K562 (cell line): Measurements from ENCODE around the gene TMED10. TPM values are rescaled to one million over a fixed set of nuclear protein-coding genes. Genes with fewer than 3 reads are reported as not detected.

ENCODE experiments used
- ATAC-seq: fragments of 200-7000 bp; cut with Tn5 transposase; 3 replicates; pipeline ENCODE4 v1.9.1; 2020; ENCODE audit warnings: moderate library complexity
- BruUV-seq: library from RNA; stranded (reverse); fragments of 400-500 nt; replicated peaks from 2 replicates; lab custom pipeline; 2021; lab: Mats Ljungman, UMichigan
- CTCF ChIA-PET: fragments of 300-600 bp; formaldehyde crosslinking; extraction: SDS; loops from one replicate; lab custom pipeline; 2021; ENCODE audit warnings: low intra/inter-chr PET ratio; lab: Yijun Ruan, JAX
- POLR2A ChIA-PET: fragments of 300-600, 350-650 bp; sonication (Branson Sonifier 250); formaldehyde crosslinking; extraction: SDS; loops from one replicate; lab custom pipeline; 2021; ENCODE audit warnings: antibody characterized with exemption, inconsistent platforms; lab: Yijun Ruan, JAX
- DNase-seq, 4 experiments: peaks; one replicate each; pipeline versions ENCODE4 v3.0.0 to v3.0.0-alpha.2; 2011 to 2018; ENCODE audit warnings: low spot score in 3 of 4, mixed read lengths in 3 of 4; ENCODE audit errors: extremely low read depth in 1 of 4
- FAIRE-seq: peaks from 2 replicates; lab custom pipeline; 2011; peaks lifted over from hg19 to GRCh38; lab: Jason Lieb, UNC
- H2AFZ ChIP-seq: 2 replicates; pipeline ENCODE4 v1.6.0; 2011; ENCODE audit warnings: low read depth, low read length, control low read depth, inconsistent platforms
- H3K27ac ChIP-seq: fragments of 200-600 bp; 3 replicates; pipeline ENCODE4 v1.8.0; 2011; ENCODE audit warnings: low read depth, mild to moderate bottlenecking, control low read depth, inconsistent platforms, low read length, moderate library complexity, mixed read lengths; ENCODE audit errors: extremely low read depth
- H3K27me3 ChIP-seq, 2 experiments: fragments of 300-600 bp in 1 of 2; 2 replicates in 1 of 2; 3 replicates in 1 of 2; pipeline versions ENCODE4 v1.6.0 to v1.8.0; 2011; ENCODE audit warnings: inconsistent platforms in 2 of 2, low read length in 2 of 2, mild to moderate bottlenecking in 1 of 2, mixed read lengths in 1 of 2, moderate library complexity in 1 of 2; ENCODE audit not compliant: control insufficient read depth in 2 of 2, insufficient read depth in 2 of 2
- H3K36me3 ChIP-seq: fragments of 300-600 bp; 3 replicates; pipeline ENCODE4 v1.8.0; 2011; ENCODE audit warnings: mild to moderate bottlenecking, low read length, inconsistent platforms; ENCODE audit not compliant: control insufficient read depth, insufficient read depth
- H3K4me1 ChIP-seq, 2 experiments: fragments of 200-600 bp in 1 of 2; replicated peaks in 1 of 2; 2 replicates in 1 of 2; 3 replicates in 1 of 2; pipeline versions ENCODE4 v1.5.1 to v1.8.0; 2011; ENCODE audit warnings: inconsistent platforms in 2 of 2, low read length in 2 of 2, mild to moderate bottlenecking in 1 of 2, mixed read lengths in 1 of 2, moderate library complexity in 1 of 2; ENCODE audit not compliant: control insufficient read depth in 2 of 2, insufficient read depth in 2 of 2
- H3K4me2 ChIP-seq: 2 replicates; pipeline ENCODE4 v1.6.1; 2011; ENCODE audit warnings: low read length, control low read depth, inconsistent platforms, mixed read lengths; ENCODE audit not compliant: insufficient read depth
- H3K4me3 ChIP-seq: fragments of 200-600 bp; sonication (generic), shearing (Covaris generic); 2 replicates; pipeline ENCODE4 v1.5.1; 2016; ENCODE audit warnings: control low read depth, inconsistent platforms
- H3K79me2 ChIP-seq: fragments of 200-600 bp; 3 replicates; pipeline ENCODE4 v1.8.0; 2011; ENCODE audit warnings: low read length, inconsistent platforms; ENCODE audit not compliant: control insufficient read depth, insufficient read depth
- H3K9ac ChIP-seq, 2 experiments: 2 replicates each; pipeline versions ENCODE4 v1.6.0 to v1.6.1; 2011; ENCODE audit warnings: low read depth in 2 of 2, low read length in 2 of 2, control low read depth in 1 of 2, inconsistent platforms in 1 of 2, mild to moderate bottlenecking in 1 of 2, mixed read lengths in 1 of 2; ENCODE audit not compliant: insufficient read depth in 1 of 2
- H3K9me1 ChIP-seq: one replicate; pipeline ENCODE4 v1.6.0; 2011; ENCODE audit warnings: inconsistent platforms, mild to moderate bottlenecking, low read length, moderate library complexity; ENCODE audit not compliant: control insufficient read depth, insufficient read depth
- H3K9me3 ChIP-seq: replicated peaks from 2 replicates; pipeline ENCODE4 v1.5.1; 2011; ENCODE audit warnings: low read depth, low read length, inconsistent platforms; ENCODE audit not compliant: control insufficient read depth, insufficient read depth
- H4K20me1 ChIP-seq: replicated peaks from 2 replicates; pipeline ENCODE4 v1.6.1; 2011; ENCODE audit warnings: low read length, inconsistent platforms, mixed read lengths; ENCODE audit not compliant: control insufficient read depth, insufficient read depth
- ARID1B ChIP-seq: fragments of 450-650 bp; IDR thresholded peaks from 2 replicates; pipeline ENCODE4 v1.6.1; 2016; ENCODE audit warnings: antibody characterized with exemption, mild to moderate bottlenecking, inconsistent platforms
- HBP1 ChIP-seq: fragments of 450-650 bp; formaldehyde crosslinking; IDR thresholded peaks from 2 replicates; pipeline ENCODE4 v1.4.0; 2022; ENCODE audit warnings: missing genetic modification characterization
- HCFC1 ChIP-seq: IDR thresholded peaks from 2 replicates; pipeline ENCODE4 v1.6.1; 2012; ENCODE audit warnings: low read depth, low read length, improper control_type of control experiment
- KLF6 ChIP-seq: fragments of 250-450 bp; sonication (Bioruptor Pico); IDR thresholded peaks from 2 replicates; pipeline ENCODE4 v1.4.0; 2020; ENCODE audit warnings: mild to moderate bottlenecking, moderate library complexity, borderline replicate concordance
- NFXL1 ChIP-seq: fragments of 450-650 bp; formaldehyde crosslinking; IDR thresholded peaks from 2 replicates; pipeline ENCODE4 v1.4.0; 2021; ENCODE audit warnings: mild to moderate bottlenecking
- NRF1 ChIP-seq, 2 experiments: fragments of 450-650 bp; IDR thresholded peaks in 1 of 2; conservative IDR thresholded peaks in 1 of 2; 2 replicates each; pipeline ENCODE4 v1.6.1; 2014; ENCODE audit warnings: mild to moderate bottlenecking in 2 of 2
- TFAM ChIP-seq: fragments of 250-450 bp; sonication (Bioruptor Pico); conservative IDR thresholded peaks from 2 replicates; pipeline ENCODE4 v1.5.0; 2021; ENCODE audit warnings: mild to moderate bottlenecking, moderate library complexity
- WHSC1 ChIP-seq: IDR thresholded peaks from one replicate; pipeline ENCODE4 v1.6.1; 2012; ENCODE audit warnings: low read length, control low read depth, inconsistent platforms
- ZNF586 ChIP-seq: fragments of 450-650 bp; formaldehyde crosslinking; conservative IDR thresholded peaks from 2 replicates; pipeline ENCODE4 v1.4.0; 2020; ENCODE audit warnings: mild to moderate bottlenecking, moderate library complexity
- WGBS: fragments of 100-300 bp; shearing (Covaris generic); methylation state at CpG from one replicate; pipeline ENCODE4 v1.1.6; 2016; ENCODE audit warnings: low coverage, mixed read lengths; ENCODE audit not compliant: insufficient coverage; ENCODE audit errors: missing lambda C conversion rate; 5-methylcytosine and 5-hydroxymethylcytosine counted together
- in situ Hi-C: fragments of 300-500 bp; cut with MboI; formaldehyde crosslinking; loops from 4 replicates; pipeline ENCODE4 v1.15.0; 2018; ENCODE audit warnings: inconsistent platforms, mixed read lengths
- intact Hi-C: fragments of 100-400 bp; cut with micrococcal nuclease; formaldehyde crosslinking; loops from 2 replicates; pipeline ENCODE4 v1.14.2; 2022
- polyA plus RNA-seq, 8 experiments: library from polyadenylated mRNA; depleted of rRNA in 4 of 8; stranded (reverse) in 5 of 8; unstranded in 3 of 8; fragments of >200 nt; fragmentation: Nextera tagmentation in 2 of 8; fragmentation: Illumina TruSeq in 1 of 8; extraction: Ambion mirVana in 2 of 8; extraction: Trizol in 1 of 8; gene quantifications; 2 replicates each; pipeline versions ENCODE4 v1.2.1 to v1.2.3, GENCODE V29; 2011 to 2014; ENCODE audit warnings: inconsistent platforms in 1 of 8, missing spikeins in 1 of 8
- total RNA-seq, 7 experiments: library from RNA; depleted of rRNA in 6 of 7; stranded (reverse); fragments of >200 nt in 6 of 7; fragmentation: Illumina TruSeq in 2 of 7; extraction: Trizol in 2 of 7; gene quantifications; 2 replicates each; pipeline versions ENCODE4 v1.2.1 to v1.2.3, GENCODE V29; 2011 to 2021; ENCODE audit warnings: low replicate concordance in 1 of 7
- TF ChIP-seq, protein P1 (sequence below): sonication (generic); formaldehyde crosslinking; IDR thresholded peaks from 2 replicates; pipeline ENCODE4 v1.5.0; 2020; ENCODE audit warnings: missing genetic modification reagents

The TMED10 gene
- total and polyA plus RNA-seq, 9 of the 15 experiments (the other 6 are each of a cell fraction or from before 2014, with no cell fraction given) = 62.2 to 233 (median 124) TPM

DNA sequence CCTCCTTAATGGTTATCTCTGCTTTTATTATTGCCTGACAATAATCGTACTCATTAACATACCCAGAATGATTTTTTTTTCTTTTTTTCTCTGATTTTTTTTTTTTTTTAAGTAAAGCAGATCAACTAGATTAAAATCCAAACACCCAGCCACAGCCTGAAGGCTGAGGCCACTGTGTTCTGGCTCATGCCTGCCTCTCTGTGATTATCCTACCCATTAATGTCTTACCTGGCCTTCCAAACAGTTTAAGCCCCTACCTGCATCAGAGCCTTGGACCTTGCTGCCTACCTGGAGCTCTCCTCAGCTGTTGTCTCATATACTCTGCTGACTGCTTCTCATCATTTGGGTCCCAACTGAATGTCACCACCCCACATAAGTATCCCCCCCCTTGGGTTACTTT lies 6.8 kb upstream of the TMED10 start:
- TF ChIP-seq ARID1B = no peak
- TF ChIP-seq HBP1 (CRISPR knock-in tag) = no peak
- H3K27ac ChIP-seq = no peak overlapping the region
- H3K4me3 ChIP-seq = no peak overlapping the region
- CTCF ChIA-PET = no interaction called here
- H4K20me1 ChIP-seq = no peaks in the 10 kb centered on the region
- no peaks in the 10 kb centered on the region for H3K36me3 ChIP-seq
- in situ Hi-C loops (no loop called here), intact Hi-C loops (no loop called here)
- FAIRE-seq (no peak), DNase-seq (no peak), ATAC-seq (no peak)
- no peaks in the 10 kb centered on the region for H3K9me1 ChIP-seq
- H3K4me1 ChIP-seq = peaks cover 0 to 4% of the 10 kb centered on the region in 2 experiments; a peak in 2 of 5 replicates
- no peak overlapping the region for H3K9ac ChIP-seq
- H3K4me2 ChIP-seq = no peak overlapping the region
- no peaks in the 10 kb centered on the region for H3K27me3 ChIP-seq
- no peaks in the 10 kb centered on the region for H3K79me2 ChIP-seq
- no peaks in the 10 kb centered on the region for H3K9me3 ChIP-seq
- no peak overlapping the region for H2AFZ ChIP-seq
- POLR2A ChIA-PET = interaction anchor here (0.6 to 2.2 kb wide), 2 partner anchors 11 to 14 kb away, joined by 3 to 6 read pairs; no protein-coding TSS in a partner anchor
- BruUV-seq = no TSS peak
- 13% methylated on average over 1 of the region's 1 CpG for WGBS

GRCh38 chr14:75182821-75183220 lies 6.4 kb upstream of the TMED10 start:
- Histone ChIP-seq H3K4me2 (no peak overlapping the region), H3K79me2 (no peaks in the 10 kb centered on the region), H3K9ac (no peak overlapping the region), H2AFZ (no peak overlapping the region), H3K27me3 (no peaks in the 10 kb centered on the region), H4K20me1 (no peaks in the 10 kb centered on the region), H3K27ac (no peak overlapping the region), H3K36me3 (no peaks in the 10 kb centered on the region), H3K9me3 (no peaks in the 10 kb centered on the region), H3K4me3 (no peak overlapping the region), H3K4me1 (peaks cover 0 to 4% of the 10 kb centered on the region in 2 experiments; a peak in 1 of 5 replicates), H3K9me1 (no peaks in the 10 kb centered on the region)
- POLR2A ChIA-PET = interaction anchor here (2.2 kb wide), 1 partner anchor 11 kb away, joined by 6 read pairs; no protein-coding TSS in a partner anchor
- no CpG with 5 or more reads among the region's 1 CpG for WGBS
- in situ Hi-C loops (no loop called here), intact Hi-C loops (no loop called here)
- DNase-seq (no peak), FAIRE-seq (no peak), ATAC-seq (no peak)
- CTCF ChIA-PET = no interaction called here
- TF ChIP-seq KLF6 (CRISPR knock-in tag) (no peak), NRF1 (conservative IDR thresholded peaks at IDR 0.05 in 1 of 2, IDR thresholded peaks at IDR 0.05 in 1 of 2) (no peak), TFAM (CRISPR knock-in tag) (no peak), HCFC1 (no peak), WHSC1 (no peak), ZNF586 (CRISPR knock-in tag) (no peak), NFXL1 (CRISPR knock-in tag) (no peak)
- TF ChIP-seq, protein P1, sequence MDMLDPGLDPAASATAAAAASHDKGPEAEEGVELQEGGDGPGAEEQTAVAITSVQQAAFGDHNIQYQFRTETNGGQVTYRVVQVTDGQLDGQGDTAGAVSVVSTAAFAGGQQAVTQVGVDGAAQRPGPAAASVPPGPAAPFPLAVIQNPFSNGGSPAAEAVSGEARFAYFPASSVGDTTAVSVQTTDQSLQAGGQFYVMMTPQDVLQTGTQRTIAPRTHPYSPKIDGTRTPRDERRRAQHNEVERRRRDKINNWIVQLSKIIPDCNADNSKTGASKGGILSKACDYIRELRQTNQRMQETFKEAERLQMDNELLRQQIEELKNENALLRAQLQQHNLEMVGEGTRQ (CRISPR knock-in tag) = no peak
- BruUV-seq = no TSS peak
